ENCODE results near the gene PAM. TPM values are rescaled to one million over a fixed set of nuclear protein-coding genes. Genes with fewer than 3 reads are reported as not detected.

Gene PAM
- total and polyA plus RNA-seq, 7 donors = 14.3 to 261 (median 198) TPM

DNA sequence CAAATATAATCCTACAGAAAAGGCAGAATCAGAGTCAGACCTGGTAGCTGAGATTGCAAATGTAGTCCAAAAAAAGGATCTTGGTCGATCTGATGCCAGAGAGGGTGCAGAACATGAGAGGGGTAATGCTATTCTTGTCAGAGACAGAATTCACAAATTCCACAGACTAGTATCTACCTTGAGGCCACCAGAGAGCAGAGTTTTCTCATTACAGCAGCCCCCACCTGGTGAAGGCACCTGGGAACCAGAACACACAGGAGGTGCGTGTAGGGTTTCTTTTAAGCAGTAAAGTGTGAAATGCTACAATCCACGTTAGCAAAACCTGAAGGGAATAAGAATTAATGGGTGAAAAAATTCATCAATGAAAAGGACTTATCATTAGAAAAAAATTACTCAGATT lies 219.1 kb downstream of the PAM start:
- Histone ChIP-seq H3K36me3 (peaks cover 0 to 15% (median 0%) of the 10 kb centered on the region in 4 donors), H3K27me3 (no peaks in the 10 kb centered on the region), H3K4me1 (no peaks in the 10 kb centered on the region), H3K9me3 (no peaks in the 10 kb centered on the region), H3K27ac (no peak overlapping the region), H3K4me3 (no peak overlapping the region)
- 84 to 89% methylated on average over 3 of the region's 3 CpGs for WGBS, 2 donors
- TF ChIP-seq POLR2AphosphoS5 (IDR thresholded peaks at IDR 0.05) (no peak), POLR2A (IDR thresholded peaks at IDR 0.05) (no peak), EP300 (IDR thresholded peaks at IDR 0.05) (no peak)
- TF ChIP-seq, protein P1, sequence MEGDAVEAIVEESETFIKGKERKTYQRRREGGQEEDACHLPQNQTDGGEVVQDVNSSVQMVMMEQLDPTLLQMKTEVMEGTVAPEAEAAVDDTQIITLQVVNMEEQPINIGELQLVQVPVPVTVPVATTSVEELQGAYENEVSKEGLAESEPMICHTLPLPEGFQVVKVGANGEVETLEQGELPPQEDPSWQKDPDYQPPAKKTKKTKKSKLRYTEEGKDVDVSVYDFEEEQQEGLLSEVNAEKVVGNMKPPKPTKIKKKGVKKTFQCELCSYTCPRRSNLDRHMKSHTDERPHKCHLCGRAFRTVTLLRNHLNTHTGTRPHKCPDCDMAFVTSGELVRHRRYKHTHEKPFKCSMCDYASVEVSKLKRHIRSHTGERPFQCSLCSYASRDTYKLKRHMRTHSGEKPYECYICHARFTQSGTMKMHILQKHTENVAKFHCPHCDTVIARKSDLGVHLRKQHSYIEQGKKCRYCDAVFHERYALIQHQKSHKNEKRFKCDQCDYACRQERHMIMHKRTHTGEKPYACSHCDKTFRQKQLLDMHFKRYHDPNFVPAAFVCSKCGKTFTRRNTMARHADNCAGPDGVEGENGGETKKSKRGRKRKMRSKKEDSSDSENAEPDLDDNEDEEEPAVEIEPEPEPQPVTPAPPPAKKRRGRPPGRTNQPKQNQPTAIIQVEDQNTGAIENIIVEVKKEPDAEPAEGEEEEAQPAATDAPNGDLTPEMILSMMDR (IDR thresholded peaks at IDR 0.05) = no peak
- intact Hi-C loops (cut with DNase I) = loop anchor here (5.0 kb wide), 3 partner anchors 192 to 392 kb away; no protein-coding TSS in a partner anchor
- no peak for DNase-seq

DNA sequence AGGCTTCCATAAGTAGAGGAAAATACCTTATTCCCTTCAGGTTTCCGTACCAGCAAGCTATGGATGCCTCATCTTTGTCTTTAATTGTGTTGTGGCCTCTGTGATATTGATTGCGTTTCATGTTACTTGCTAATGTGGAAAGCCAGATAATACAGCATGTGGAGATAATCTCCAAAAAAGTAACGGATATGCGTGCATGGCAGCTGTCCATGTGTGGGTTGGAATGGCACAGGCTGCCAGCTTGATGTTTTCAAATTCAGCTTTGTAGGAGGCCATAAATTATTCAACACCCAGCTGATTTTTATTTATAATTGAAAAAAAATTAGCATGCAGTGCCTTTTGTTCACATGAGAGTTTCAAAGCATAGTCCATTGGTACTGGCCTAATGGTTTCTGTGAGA lies 219.9 kb downstream of the PAM start:
- intact Hi-C loops (cut with DNase I) = no loop called here

DNA sequence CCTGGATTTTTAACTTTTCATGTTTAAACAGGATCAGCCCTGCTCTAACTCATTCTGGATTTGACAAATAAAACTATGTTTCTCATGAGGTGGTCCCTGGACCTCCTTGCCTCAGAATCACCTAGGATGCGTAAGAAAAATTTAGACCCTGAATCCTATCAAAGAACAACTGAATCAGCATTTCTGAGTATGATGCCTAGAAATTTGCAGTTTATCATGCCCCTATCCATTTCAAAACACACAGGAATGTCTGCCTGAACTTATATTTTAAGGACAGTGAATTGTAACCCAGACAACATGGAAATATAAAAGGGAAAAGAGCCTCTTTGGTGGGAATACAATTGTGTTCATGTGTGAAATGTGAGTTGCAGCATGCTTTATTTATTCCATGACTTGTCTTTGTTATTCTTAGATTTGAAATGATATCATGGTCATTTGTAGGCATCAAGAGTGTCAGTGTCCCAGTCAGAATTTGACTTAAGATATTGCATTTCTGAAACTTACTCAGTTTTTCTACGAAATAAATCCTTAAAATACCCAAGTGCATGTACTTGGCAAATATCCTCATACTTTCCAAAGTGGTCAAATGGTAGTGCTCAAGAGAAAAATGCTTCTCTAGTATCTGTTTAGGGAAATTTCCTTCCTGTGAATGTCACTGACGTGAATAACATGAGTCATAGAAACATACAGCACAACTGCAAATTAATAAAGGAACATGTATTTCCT lies 220.5 kb downstream of the PAM start:
- intact Hi-C loops (cut with DNase I) = no loop called here
- no peaks in the 10 kb centered on the region for H3K4me1 ChIP-seq
- H3K36me3 ChIP-seq = peaks cover 0 to 15% (median 0%) of the 10 kb centered on the region in 4 donors
- no peaks in the 10 kb centered on the region for H3K27me3 ChIP-seq
- H3K27ac ChIP-seq = no peak overlapping the region
- no peaks in the 10 kb centered on the region for H3K9me3 ChIP-seq
- WGBS, 2 donors = 84 to 85% methylated on average over 3 of the region's 3 CpGs
- DNase-seq = no peak
- no peak overlapping the region for H3K4me3 ChIP-seq
- TF ChIP-seq POLR2AphosphoS5 (IDR thresholded peaks at IDR 0.05) (no peak), EP300 (IDR thresholded peaks at IDR 0.05) (no peak), POLR2A (IDR thresholded peaks at IDR 0.05) (no peak)
- TF ChIP-seq, protein P1 (IDR thresholded peaks at IDR 0.05) = no peak

More for the DNA sequence above, 219.9 kb downstream of the PAM start:
- Histone ChIP-seq H3K9me3 (no peaks in the 10 kb centered on the region), H3K4me3 (no peak overlapping the region), H3K4me1 (no peaks in the 10 kb centered on the region), H3K27ac (no peak overlapping the region), H3K27me3 (no peaks in the 10 kb centered on the region), H3K36me3 (peaks cover 0 to 15% (median 0%) of the 10 kb centered on the region in 4 donors)
- WGBS, 2 donors = 93 to 95% methylated on average over 4 of the region's 4 CpGs
- no peak for TF ChIP-seq POLR2A (IDR thresholded peaks at IDR 0.05)
- TF ChIP-seq, protein P1 (IDR thresholded peaks at IDR 0.05) = no peak
- no peak for TF ChIP-seq POLR2AphosphoS5 (IDR thresholded peaks at IDR 0.05)
- no peak for TF ChIP-seq EP300 (IDR thresholded peaks at IDR 0.05)
- no peak for DNase-seq

DNA sequence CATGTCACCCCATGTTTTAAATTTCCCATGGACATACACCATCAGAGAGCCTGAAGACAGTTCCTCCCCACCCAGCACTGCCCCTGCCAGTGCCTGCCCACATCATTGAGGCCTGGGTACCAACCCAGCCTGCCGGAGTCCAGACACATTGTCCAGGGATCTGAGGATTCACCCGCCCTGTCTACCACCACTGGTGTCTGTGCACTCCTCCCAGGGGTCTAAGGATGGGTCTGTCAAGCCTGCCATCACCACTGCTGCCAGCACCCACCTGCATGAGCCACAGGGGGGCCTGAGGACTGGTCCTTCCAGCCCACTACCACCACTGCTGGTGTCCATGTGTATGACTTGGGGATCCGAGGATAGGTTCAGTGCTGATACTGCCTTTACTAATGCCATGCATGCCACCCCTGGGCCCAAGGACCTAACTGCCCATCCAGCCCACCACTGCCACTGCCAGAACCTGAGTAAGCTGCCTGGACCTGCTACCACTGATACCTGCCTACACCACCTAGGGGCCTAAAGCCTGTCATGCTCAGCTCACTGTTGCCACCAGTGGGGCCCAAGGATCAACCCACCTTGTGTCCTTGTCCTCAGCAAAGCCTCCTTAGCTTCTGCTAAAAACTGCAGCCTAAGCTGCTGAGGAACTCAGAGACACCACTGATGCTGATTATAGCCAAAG lies 227.0 kb downstream of the PAM start:
- no peak overlapping the region for H3K27ac ChIP-seq
- 94% methylated on average over 3 of the region's 3 CpGs for WGBS, 2 donors
- H3K36me3 ChIP-seq = peaks cover 0 to 13% (median 3%) of the 10 kb centered on the region in 4 donors
- TF ChIP-seq POLR2A (IDR thresholded peaks at IDR 0.05) = no peak
- TF ChIP-seq, protein P1 (IDR thresholded peaks at IDR 0.05) = no peak
- no peak for TF ChIP-seq POLR2AphosphoS5 (IDR thresholded peaks at IDR 0.05)
- TF ChIP-seq EP300 (IDR thresholded peaks at IDR 0.05) = no peak
- DNase-seq = no peak
- intact Hi-C loops (cut with DNase I) = no loop called here
- H3K4me1 ChIP-seq = no peaks in the 10 kb centered on the region
- H3K27me3 ChIP-seq = no peaks in the 10 kb centered on the region
- no peak overlapping the region for H3K4me3 ChIP-seq
- H3K9me3 ChIP-seq = no peaks in the 10 kb centered on the region
